A549 (cell line): ENCODE results near the gene CAMKMT.

Experiments used
- EP300 ChIP-seq, 2 experiments: fragments of >200 bp; sonication (Bioruptor Twin); formaldehyde crosslinking; IDR thresholded peaks; 2 replicates in 1 of 2; 3 replicates in 1 of 2; pipeline ENCODE4 v1.6.1; 2016 to 2017
- POLR2A ChIP-seq: IDR thresholded peaks from 2 replicates; pipeline ENCODE4 v1.6.1; 2012; ENCODE audit warnings: mild to moderate bottlenecking, low read length
- POLR2AphosphoS2 ChIP-seq: conservative IDR thresholded peaks from 2 replicates; pipeline ENCODE4 v1.6.1; 2012; ENCODE audit warnings: low read length, improper control_type of control experiment, inconsistent platforms
- RARB ChIP-seq: fragments of 250-450 bp; sonication (Bioruptor Pico); IDR thresholded peaks from 2 replicates; pipeline ENCODE4 v1.8.0; 2021; ENCODE audit warnings: mild to moderate bottlenecking, moderate library complexity
- SMC3 ChIP-seq: fragments of >200 bp; sonication (Bioruptor Twin); formaldehyde crosslinking; IDR thresholded peaks from 3 replicates; pipeline ENCODE4 v1.6.1; 2018; ENCODE audit warnings: inconsistent platforms
- USF2 ChIP-seq: fragments of 450-650 bp; IDR thresholded peaks from 2 replicates; pipeline ENCODE4 v1.6.1; 2014; ENCODE audit warnings: antibody characterized with exemption
- TF ChIP-seq, protein P1 (sequence below): fragments of >200 bp; sonication (Bioruptor Twin); formaldehyde crosslinking; IDR thresholded peaks from 3 replicates; pipeline ENCODE4 v1.5.1; 2016
- TF ChIP-seq, protein P2 (sequence below): fragments of 200-600 bp; sonication (generic); IDR thresholded peaks from 2 replicates; pipeline ENCODE4 v1.6.1; 2016; ENCODE audit warnings: antibody characterized with exemption, mild to moderate bottlenecking, moderate library complexity
- TF ChIP-seq, protein P3 (sequence below): IDR thresholded peaks from 2 replicates; pipeline ENCODE4 v1.6.1; 2012
- TF ChIP-seq, protein P4 (sequence below): IDR thresholded peaks from 2 replicates; pipeline ENCODE4 v1.6.1; 2012; ENCODE audit warnings: low read depth, borderline replicate concordance

- no peak for TF ChIP-seq POLR2A
- TF ChIP-seq, protein P1, sequence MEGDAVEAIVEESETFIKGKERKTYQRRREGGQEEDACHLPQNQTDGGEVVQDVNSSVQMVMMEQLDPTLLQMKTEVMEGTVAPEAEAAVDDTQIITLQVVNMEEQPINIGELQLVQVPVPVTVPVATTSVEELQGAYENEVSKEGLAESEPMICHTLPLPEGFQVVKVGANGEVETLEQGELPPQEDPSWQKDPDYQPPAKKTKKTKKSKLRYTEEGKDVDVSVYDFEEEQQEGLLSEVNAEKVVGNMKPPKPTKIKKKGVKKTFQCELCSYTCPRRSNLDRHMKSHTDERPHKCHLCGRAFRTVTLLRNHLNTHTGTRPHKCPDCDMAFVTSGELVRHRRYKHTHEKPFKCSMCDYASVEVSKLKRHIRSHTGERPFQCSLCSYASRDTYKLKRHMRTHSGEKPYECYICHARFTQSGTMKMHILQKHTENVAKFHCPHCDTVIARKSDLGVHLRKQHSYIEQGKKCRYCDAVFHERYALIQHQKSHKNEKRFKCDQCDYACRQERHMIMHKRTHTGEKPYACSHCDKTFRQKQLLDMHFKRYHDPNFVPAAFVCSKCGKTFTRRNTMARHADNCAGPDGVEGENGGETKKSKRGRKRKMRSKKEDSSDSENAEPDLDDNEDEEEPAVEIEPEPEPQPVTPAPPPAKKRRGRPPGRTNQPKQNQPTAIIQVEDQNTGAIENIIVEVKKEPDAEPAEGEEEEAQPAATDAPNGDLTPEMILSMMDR, result no peak
- no peak for TF ChIP-seq POLR2AphosphoS2
- TF ChIP-seq RARB (CRISPR knock-in tag), result no peak
- TF ChIP-seq SMC3, result no peak
- TF ChIP-seq, protein P2, sequence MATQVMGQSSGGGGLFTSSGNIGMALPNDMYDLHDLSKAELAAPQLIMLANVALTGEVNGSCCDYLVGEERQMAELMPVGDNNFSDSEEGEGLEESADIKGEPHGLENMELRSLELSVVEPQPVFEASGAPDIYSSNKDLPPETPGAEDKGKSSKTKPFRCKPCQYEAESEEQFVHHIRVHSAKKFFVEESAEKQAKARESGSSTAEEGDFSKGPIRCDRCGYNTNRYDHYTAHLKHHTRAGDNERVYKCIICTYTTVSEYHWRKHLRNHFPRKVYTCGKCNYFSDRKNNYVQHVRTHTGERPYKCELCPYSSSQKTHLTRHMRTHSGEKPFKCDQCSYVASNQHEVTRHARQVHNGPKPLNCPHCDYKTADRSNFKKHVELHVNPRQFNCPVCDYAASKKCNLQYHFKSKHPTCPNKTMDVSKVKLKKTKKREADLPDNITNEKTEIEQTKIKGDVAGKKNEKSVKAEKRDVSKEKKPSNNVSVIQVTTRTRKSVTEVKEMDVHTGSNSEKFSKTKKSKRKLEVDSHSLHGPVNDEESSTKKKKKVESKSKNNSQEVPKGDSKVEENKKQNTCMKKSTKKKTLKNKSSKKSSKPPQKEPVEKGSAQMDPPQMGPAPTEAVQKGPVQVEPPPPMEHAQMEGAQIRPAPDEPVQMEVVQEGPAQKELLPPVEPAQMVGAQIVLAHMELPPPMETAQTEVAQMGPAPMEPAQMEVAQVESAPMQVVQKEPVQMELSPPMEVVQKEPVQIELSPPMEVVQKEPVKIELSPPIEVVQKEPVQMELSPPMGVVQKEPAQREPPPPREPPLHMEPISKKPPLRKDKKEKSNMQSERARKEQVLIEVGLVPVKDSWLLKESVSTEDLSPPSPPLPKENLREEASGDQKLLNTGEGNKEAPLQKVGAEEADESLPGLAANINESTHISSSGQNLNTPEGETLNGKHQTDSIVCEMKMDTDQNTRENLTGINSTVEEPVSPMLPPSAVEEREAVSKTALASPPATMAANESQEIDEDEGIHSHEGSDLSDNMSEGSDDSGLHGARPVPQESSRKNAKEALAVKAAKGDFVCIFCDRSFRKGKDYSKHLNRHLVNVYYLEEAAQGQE, result no peak
- TF ChIP-seq, protein P3, sequence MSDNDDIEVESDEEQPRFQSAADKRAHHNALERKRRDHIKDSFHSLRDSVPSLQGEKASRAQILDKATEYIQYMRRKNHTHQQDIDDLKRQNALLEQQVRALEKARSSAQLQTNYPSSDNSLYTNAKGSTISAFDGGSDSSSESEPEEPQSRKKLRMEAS, result no peak
- TF ChIP-seq, protein P4, sequence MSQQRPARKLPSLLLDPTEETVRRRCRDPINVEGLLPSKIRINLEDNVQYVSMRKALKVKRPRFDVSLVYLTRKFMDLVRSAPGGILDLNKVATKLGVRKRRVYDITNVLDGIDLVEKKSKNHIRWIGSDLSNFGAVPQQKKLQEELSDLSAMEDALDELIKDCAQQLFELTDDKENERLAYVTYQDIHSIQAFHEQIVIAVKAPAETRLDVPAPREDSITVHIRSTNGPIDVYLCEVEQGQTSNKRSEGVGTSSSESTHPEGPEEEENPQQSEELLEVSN, result no peak
- no peak for TF ChIP-seq EP300 (IDR thresholded peaks at IDR 0.05)
- no peak for TF ChIP-seq USF2
These were observed 81.8 kb downstream of the CAMKMT start for GRCh38 chr2:44443517-44443916.
